Measurements from ENCODE around the gene CLTRN.
"Not testable (repeated sequence)": the region's sequence is repeated elsewhere in the genome, so short reads cannot be mapped to it uniquely, and the experiment has no call there.

CLTRN gene, protein sequence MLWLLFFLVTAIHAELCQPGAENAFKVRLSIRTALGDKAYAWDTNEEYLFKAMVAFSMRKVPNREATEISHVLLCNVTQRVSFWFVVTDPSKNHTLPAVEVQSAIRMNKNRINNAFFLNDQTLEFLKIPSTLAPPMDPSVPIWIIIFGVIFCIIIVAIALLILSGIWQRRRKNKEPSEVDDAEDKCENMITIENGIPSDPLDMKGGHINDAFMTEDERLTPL

DNA sequence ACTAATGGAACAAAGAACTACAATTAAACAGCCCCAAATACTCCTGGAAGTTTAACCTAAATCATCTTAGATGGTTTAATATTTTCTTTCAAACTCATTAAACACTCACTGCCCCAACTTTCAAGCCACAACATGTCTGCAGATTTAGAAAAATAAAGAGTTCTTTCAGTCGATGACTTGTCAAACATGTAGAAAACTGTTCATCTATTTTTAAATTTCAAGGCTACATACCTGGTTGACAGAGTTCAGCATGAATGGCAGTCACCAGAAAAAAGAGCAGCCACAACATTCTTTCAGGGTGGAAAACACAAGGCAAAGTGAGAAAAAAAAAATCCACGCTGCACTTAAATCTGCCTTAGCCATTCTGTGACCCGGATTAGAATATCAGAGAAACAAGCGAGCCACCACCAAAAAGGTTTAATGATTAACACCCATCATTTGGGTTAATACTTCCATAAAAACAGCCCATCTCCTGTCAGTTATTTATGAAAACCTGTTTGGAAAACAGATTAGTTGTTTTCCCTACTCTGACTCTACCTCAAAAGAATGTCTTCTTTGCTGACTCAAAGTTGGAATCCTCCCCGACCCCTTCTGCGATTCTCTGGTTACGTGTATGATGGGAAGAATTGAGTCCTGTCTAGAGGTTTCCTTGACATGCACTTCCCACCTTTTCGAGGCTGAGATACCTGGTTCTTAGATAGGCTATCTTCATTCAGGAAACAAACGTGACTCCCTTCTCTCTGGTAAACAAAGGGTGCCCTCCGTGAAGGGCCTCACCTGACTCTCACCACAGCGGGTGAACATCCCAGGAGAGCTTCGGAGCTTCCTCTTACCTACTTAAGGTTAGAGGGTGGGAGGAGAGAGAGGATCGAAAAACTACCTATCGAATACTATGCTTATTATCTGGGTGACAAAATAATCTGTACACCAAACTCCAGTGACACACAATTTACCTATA is at the start of gene CLTRN:
TSS of gene CLTRN (minus strand) at position 319 of the 958 bp plus-strand sequence. CDS start at position 289, 30 bp downstream.
- no peak for TF ChIP-seq CTCF (IDR thresholded peaks at IDR 0.05; ENCODE audit: insufficient read depth, low read length, poor library complexity, severe bottlenecking)
- no peak for DNase-seq (ENCODE audit: extremely low read depth, insufficient read length)
- Histone ChIP-seq H3K4me3 (replicated peaks; ENCODE audit: low read depth, low read length) (no peak within 1 kb of the TSS), H3K27me3 (replicated peaks; ENCODE audit: control insufficient read depth, insufficient read depth, low read length) (no peaks in the 10 kb centered on the region), H3K36me3 (ENCODE audit: control insufficient read depth, insufficient read depth, low read length) (no peaks in the 10 kb centered on the region)

GRCh38 chrX:15704273-15704672 is 39.7 kb upstream of the CLTRN start:
- H3K27me3 ChIP-seq (replicated peaks; ENCODE audit: control insufficient read depth, insufficient read depth, low read length); H3K4me3 ChIP-seq (replicated peaks; ENCODE audit: low read depth, low read length); H3K36me3 ChIP-seq (ENCODE audit: control insufficient read depth, insufficient read depth, low read length); DNase-seq (ENCODE audit: extremely low read depth, insufficient read length): not testable (repeated sequence)

DNA sequence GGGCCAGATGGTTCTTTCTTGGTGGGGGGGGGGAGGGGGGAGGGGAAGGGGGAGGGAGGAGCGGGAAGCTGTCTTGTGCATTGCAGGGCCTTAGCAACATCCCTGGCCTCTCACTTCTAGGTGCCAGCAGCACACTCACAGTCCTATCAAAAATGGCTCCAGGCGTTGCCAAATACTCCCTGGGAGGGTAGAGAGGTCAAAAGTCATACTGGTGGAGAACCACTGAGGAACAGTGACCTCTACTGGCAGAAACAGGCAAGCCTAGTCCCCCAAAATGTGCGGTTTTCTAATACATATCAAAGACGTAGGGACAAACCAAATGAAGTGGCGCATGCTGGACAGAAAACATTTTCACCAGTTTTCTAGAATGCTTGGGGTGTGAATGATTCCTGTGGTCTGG is 39.2 kb upstream of the CLTRN start:
- not testable (repeated sequence) for H3K36me3 ChIP-seq (ENCODE audit: control insufficient read depth, insufficient read depth, low read length); DNase-seq (ENCODE audit: extremely low read depth, insufficient read length); H3K27me3 ChIP-seq (replicated peaks; ENCODE audit: control insufficient read depth, insufficient read depth, low read length); H3K4me3 ChIP-seq (replicated peaks; ENCODE audit: low read depth, low read length)

GRCh38 chrX:15702488-15703371 is 38.1 kb upstream of the CLTRN start:
- Histone ChIP-seq H3K4me3 (replicated peaks; ENCODE audit: low read depth, low read length) (no peak overlapping the region), H3K27me3 (replicated peaks; ENCODE audit: control insufficient read depth, insufficient read depth, low read length) (no peaks in the 10 kb centered on the region), H3K36me3 (ENCODE audit: control insufficient read depth, insufficient read depth, low read length) (no peaks in the 10 kb centered on the region; the same call in 1 of the 2 replicates)
- TF ChIP-seq CTCF (IDR thresholded peaks at IDR 0.05; ENCODE audit: insufficient read depth, low read length, poor library complexity, severe bottlenecking) = no peak
- DNase-seq (ENCODE audit: extremely low read depth, insufficient read length) = no peak

- peaks cover 2% of the 10 kb centered on the region for H3K36me3 ChIP-seq (ENCODE audit: control insufficient read depth, insufficient read depth, low read length)
- H3K27me3 ChIP-seq (replicated peaks; ENCODE audit: control insufficient read depth, insufficient read depth, low read length) = no peaks in the 10 kb centered on the region
- TF ChIP-seq CTCF (IDR thresholded peaks at IDR 0.05; ENCODE audit: insufficient read depth, low read length, poor library complexity, severe bottlenecking) = no peak
- H3K4me3 ChIP-seq (replicated peaks; ENCODE audit: low read depth, low read length) = no peak overlapping the region
- no peak for DNase-seq (ENCODE audit: extremely low read depth, insufficient read length)
These were observed 31.9 kb upstream of the CLTRN start for GRCh38 chrX:15696516-15696915.

- H3K36me3 ChIP-seq (ENCODE audit: control insufficient read depth, insufficient read depth, low read length) = peaks cover 2% of the 10 kb centered on the region
- TF ChIP-seq CTCF (IDR thresholded peaks at IDR 0.05; ENCODE audit: insufficient read depth, low read length, poor library complexity, severe bottlenecking) = no peak
- no peak overlapping the region for H3K4me3 ChIP-seq (replicated peaks; ENCODE audit: low read depth, low read length)
These were observed 30.4 kb upstream of the CLTRN start for GRCh38 chrX:15694941-15695451.

More at GRCh38 chrX:15694941-15695451, 30.4 kb upstream of the CLTRN start:
- H3K27me3 ChIP-seq (replicated peaks; ENCODE audit: control insufficient read depth, insufficient read depth, low read length) = no peaks in the 10 kb centered on the region
- no peak for DNase-seq (ENCODE audit: extremely low read depth, insufficient read length)
